Suprapubic skin (tissue), 4 donors: ENCODE measurements around the gene GSTK1. TPM values are rescaled to one million over a fixed set of nuclear protein-coding genes. Genes with fewer than 3 reads are reported as not detected.
A peak's percentile ranks its signal among the peaks of the same experiment; 100 is the strongest.

Source experiments
- DNase-seq, 2 donors: peaks; one replicate each; pipeline ENCODE4 v3.0.0-alpha.2; 2019; ENCODE audit warnings: low spot score in 2 of 2
- H3K27ac ChIP-seq: fragments of 200-600 bp; sonication (generic); one replicate; pipeline ENCODE4 v1.5.1; 2019
- H3K27me3 ChIP-seq: fragments of 200-600 bp; sonication (generic); one replicate; pipeline ENCODE4 v1.5.1; 2019
- H3K36me3 ChIP-seq: fragments of 200-600 bp; sonication (generic); one replicate; pipeline ENCODE4 v1.5.1; 2019
- H3K4me1 ChIP-seq: fragments of 200-600 bp; sonication (generic); one replicate; pipeline ENCODE4 v1.5.1; 2019
- H3K4me3 ChIP-seq: fragments of 200-600 bp; sonication (generic); one replicate; pipeline ENCODE4 v1.5.1; 2019; ENCODE audit warnings: mild to moderate bottlenecking
- H3K9me3 ChIP-seq: fragments of 200-600 bp; sonication (generic); one replicate; pipeline ENCODE4 v1.5.1; 2019
- EP300 ChIP-seq: sonication (generic); formaldehyde crosslinking; IDR thresholded peaks from one replicate; pipeline ENCODE4 v1.6.1; 2017; ENCODE audit warnings: antibody characterized with exemption
- POLR2A ChIP-seq, 2 donors: fragments of 450-650 bp; IDR thresholded peaks; one replicate each; pipeline ENCODE4 v1.6.1; 2017; ENCODE audit warnings: antibody characterized with exemption in 2 of 2, mild to moderate bottlenecking in 2 of 2, moderate library complexity in 2 of 2
- POLR2AphosphoS5 ChIP-seq, 3 donors: sonication (generic); formaldehyde crosslinking; IDR thresholded peaks; one replicate each; pipeline ENCODE4 v1.6.1; 2017; ENCODE audit warnings: antibody characterized with exemption in 3 of 3
- WGBS: methylation state at CpG from one replicate; pipeline ENCODE4 v1.1.5; 2018; 5-methylcytosine and 5-hydroxymethylcytosine counted together
- total RNA-seq, 4 donors: library from RNA; depleted of rRNA; stranded (reverse); fragments of >200 nt; gene quantifications; one replicate each; pipeline ENCODE4 v1.1.0, GENCODE V29; 2016
- TF ChIP-seq, protein P1 (sequence below), 2 donors: fragments of 200-600 bp in 1 of 2; fragments of 450-650 bp in 1 of 2; sonication (generic) in 1 of 2; IDR thresholded peaks; one replicate each; pipeline ENCODE4 v1.5.1; 2016 to 2019; ENCODE audit warnings: antibody characterized with exemption in 2 of 2, mild to moderate bottlenecking in 1 of 2, moderate library complexity in 1 of 2

The GSTK1 gene
- total RNA-seq, 4 donors from 2014 or later, result 136 to 177 (median 166) TPM

DNA sequence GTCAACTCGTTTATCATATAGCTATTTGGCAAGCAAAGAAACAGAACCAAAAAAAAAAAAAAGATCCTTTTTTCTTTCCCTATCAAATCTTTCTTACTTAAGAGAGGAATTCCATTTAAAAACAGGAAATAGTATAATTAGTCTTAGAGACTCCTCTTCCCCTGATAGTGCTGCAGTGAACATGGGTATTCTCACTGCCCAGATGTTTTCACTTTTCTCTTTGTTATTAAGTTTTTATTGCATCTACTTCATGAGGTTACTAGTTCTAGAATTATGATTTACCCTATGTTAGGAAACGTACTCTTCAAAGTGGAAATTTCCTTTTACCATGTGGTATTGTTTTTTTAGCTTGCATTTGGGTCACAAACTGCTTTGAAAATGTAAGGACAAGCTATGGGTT is 33.4 kb downstream of the GSTK1 start:
- Histone ChIP-seq H3K9me3 (no peaks in the 10 kb centered on the region), H3K27ac (no peak overlapping the region), H3K4me3 (no peak overlapping the region), H3K27me3 (no peaks in the 10 kb centered on the region), H3K4me1 (peaks cover 6% of the 10 kb centered on the region), H3K36me3 (peaks cover 94% of the 10 kb centered on the region)
- no peak for DNase-seq
- TF ChIP-seq POLR2AphosphoS5 (IDR thresholded peaks at IDR 0.05), result no peak
- 44% methylated on average over 2 of the region's 2 CpGs for WGBS

DNA sequence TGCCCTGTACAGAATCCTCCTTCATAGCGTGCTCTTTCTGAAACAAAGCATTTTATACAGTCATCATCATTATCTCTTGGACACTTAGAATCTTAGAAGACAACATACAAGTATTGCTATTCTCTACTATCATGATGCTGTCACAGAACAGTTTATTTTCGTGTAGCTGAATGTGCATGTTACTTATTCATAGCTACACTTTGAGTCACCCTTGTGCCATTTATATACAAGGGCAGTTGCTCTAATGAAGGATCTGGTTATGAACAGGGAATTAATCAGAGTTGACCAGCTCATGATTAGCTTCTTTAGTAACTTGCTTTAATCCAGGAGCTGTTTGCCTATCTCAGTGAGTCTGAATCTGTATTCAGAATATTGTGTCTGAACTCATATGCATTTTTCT is 36.1 kb downstream of the GSTK1 start:
- WGBS, result 91% methylated on average over 2 of the region's 2 CpGs
- H3K4me3 ChIP-seq, result no peak overlapping the region
- H3K27me3 ChIP-seq, result no peaks in the 10 kb centered on the region
- H3K27ac ChIP-seq, result no peak overlapping the region
- no peaks in the 10 kb centered on the region for H3K9me3 ChIP-seq
- DNase-seq, result no peak
- H3K36me3 ChIP-seq, result peaks cover 91% of the 10 kb centered on the region
- TF ChIP-seq, protein P1, sequence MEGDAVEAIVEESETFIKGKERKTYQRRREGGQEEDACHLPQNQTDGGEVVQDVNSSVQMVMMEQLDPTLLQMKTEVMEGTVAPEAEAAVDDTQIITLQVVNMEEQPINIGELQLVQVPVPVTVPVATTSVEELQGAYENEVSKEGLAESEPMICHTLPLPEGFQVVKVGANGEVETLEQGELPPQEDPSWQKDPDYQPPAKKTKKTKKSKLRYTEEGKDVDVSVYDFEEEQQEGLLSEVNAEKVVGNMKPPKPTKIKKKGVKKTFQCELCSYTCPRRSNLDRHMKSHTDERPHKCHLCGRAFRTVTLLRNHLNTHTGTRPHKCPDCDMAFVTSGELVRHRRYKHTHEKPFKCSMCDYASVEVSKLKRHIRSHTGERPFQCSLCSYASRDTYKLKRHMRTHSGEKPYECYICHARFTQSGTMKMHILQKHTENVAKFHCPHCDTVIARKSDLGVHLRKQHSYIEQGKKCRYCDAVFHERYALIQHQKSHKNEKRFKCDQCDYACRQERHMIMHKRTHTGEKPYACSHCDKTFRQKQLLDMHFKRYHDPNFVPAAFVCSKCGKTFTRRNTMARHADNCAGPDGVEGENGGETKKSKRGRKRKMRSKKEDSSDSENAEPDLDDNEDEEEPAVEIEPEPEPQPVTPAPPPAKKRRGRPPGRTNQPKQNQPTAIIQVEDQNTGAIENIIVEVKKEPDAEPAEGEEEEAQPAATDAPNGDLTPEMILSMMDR (IDR thresholded peaks at IDR 0.05), result no peak
- TF ChIP-seq POLR2AphosphoS5 (IDR thresholded peaks at IDR 0.05) (no peak), EP300 (no peak), POLR2A (IDR thresholded peaks at IDR 0.05) (no peak)
- peaks cover 6% of the 10 kb centered on the region for H3K4me1 ChIP-seq

- peaks cover 6% of the 10 kb centered on the region for H3K4me1 ChIP-seq
- 76% methylated on average over 7 of the region's 8 CpGs for WGBS
- TF ChIP-seq POLR2A (IDR thresholded peaks at IDR 0.05), result no peak
- TF ChIP-seq POLR2AphosphoS5 (IDR thresholded peaks at IDR 0.05), result no peak
- TF ChIP-seq EP300, result no peak
- TF ChIP-seq, protein P1 (IDR thresholded peaks at IDR 0.05), result peak in 1 of 2 donors; percentile 61
- H3K9me3 ChIP-seq, result no peaks in the 10 kb centered on the region
- H3K27me3 ChIP-seq, result no peaks in the 10 kb centered on the region
- H3K4me3 ChIP-seq, result no peak overlapping the region
- H3K36me3 ChIP-seq, result peaks cover 91% of the 10 kb centered on the region
- H3K27ac ChIP-seq, result no peak overlapping the region
- no peak for DNase-seq
Measured at GRCh38 chr7:143299840-143300239, 36.6 kb downstream of the GSTK1 start.

DNA sequence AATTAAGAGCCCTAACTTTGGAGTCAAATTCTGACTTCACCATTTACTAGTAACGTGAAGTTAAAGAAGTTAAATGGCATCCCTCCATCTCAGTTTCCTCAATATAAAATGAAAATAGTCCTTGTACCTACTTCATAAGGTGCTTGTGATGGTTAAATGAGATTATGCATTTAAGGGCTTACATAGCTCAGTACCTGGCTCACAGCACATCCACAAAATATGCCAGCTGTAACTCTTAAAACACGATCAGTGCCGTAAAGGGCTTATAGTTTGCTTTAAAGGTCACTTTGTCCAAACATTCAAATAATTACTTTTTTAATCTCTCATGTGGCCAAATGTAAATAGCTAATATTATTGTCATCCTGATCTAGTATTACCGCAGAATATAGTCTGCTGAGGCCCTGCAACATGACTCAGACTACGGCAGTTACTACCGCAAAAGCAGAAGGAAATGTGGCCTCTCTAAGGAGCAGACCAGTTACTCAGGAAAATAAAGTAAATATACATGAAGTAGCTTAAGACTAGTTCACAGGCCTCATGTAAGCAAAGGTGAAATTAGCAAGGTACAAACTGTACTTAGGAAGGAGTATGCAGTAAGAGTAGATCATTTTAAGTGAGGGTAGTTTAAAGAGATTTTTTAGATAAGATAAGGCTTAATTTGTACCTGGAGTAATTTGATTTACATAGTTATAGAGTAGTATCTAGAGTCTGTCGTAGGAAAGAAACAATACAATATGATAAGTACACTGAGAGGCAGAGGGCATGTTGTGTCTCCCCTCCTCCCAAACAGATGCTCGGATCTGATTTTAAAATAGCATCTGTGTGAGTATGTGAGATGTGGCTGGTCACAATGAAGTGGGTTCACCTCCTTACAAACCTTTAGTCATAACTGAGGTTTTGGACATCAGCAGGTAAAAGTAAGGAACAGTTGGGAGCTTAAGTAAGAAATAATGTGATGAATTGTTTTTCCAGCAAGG is 38.0 kb downstream of the GSTK1 start:
- no peak overlapping the region for H3K27ac ChIP-seq
- H3K4me1 ChIP-seq, result peaks cover 2% of the 10 kb centered on the region
- 88% methylated on average over 8 of the region's 8 CpGs for WGBS
- H3K36me3 ChIP-seq, result peaks cover 89% of the 10 kb centered on the region
- DNase-seq, result no peak
- TF ChIP-seq EP300, result no peak
- TF ChIP-seq, protein P1 (IDR thresholded peaks at IDR 0.05), result no peak
- TF ChIP-seq POLR2AphosphoS5 (IDR thresholded peaks at IDR 0.05), result no peak
- TF ChIP-seq POLR2A (IDR thresholded peaks at IDR 0.05), result no peak
- no peak overlapping the region for H3K4me3 ChIP-seq
- H3K9me3 ChIP-seq, result no peaks in the 10 kb centered on the region
- H3K27me3 ChIP-seq, result no peaks in the 10 kb centered on the region

- no peaks in the 10 kb centered on the region for H3K27me3 ChIP-seq
- no peaks in the 10 kb centered on the region for H3K9me3 ChIP-seq
- no peak overlapping the region for H3K4me3 ChIP-seq
- H3K4me1 ChIP-seq, result no peaks in the 10 kb centered on the region
- WGBS, result 91% methylated on average over 10 of the region's 10 CpGs
- peaks cover 85% of the 10 kb centered on the region for H3K36me3 ChIP-seq
- TF ChIP-seq EP300, result no peak
- TF ChIP-seq, protein P1 (IDR thresholded peaks at IDR 0.05), result no peak
- TF ChIP-seq POLR2A (IDR thresholded peaks at IDR 0.05), result no peak
- TF ChIP-seq POLR2AphosphoS5 (IDR thresholded peaks at IDR 0.05), result no peak
- no peak overlapping the region for H3K27ac ChIP-seq
- no peak for DNase-seq
Measured at GRCh38 chr7:143303733-143304132, 40.5 kb downstream of the GSTK1 start.
